ENCODE data around the gene CD53. TPM values are rescaled to one million over a fixed set of nuclear protein-coding genes. Genes with fewer than 3 reads are reported as not detected.

The CD53 gene, protein sequence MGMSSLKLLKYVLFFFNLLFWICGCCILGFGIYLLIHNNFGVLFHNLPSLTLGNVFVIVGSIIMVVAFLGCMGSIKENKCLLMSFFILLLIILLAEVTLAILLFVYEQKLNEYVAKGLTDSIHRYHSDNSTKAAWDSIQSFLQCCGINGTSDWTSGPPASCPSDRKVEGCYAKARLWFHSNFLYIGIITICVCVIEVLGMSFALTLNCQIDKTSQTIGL
- total RNA-seq (2012; rRNA removed) (not detected in 2 replicates), polyA plus RNA-seq (2012; rRNA removed) (not detected in 2 replicates), Bru-seq, nascent RNA (not detected), BruChase-seq, experiment 1, labeled RNA remaining after a 6-hour chase (not detected), BruChase-seq, experiment 2, labeled RNA remaining after a 2-hour chase (not detected)
- polyA plus RNA-seq (2012; cell fraction: cytosol; rRNA removed), result not detected in 2 replicates
- not detected in 2 replicates for polyA plus RNA-seq (2012; cell fraction: nucleus; rRNA removed; ENCODE audit: low replicate concordance)
- long read RNA-seq, result 0 reads

- Histone ChIP-seq H4K5ac (ENCODE audit: low read depth, low read length) (no peak within 1 kb of the TSS), H3K4me2 (ENCODE audit: low read depth, low read length) (no peak within 1 kb of the TSS), H2BK5ac (ENCODE audit: low read depth, low read length, poor library complexity, severe bottlenecking) (no peak within 1 kb of the TSS), H3K79me1 (ENCODE audit: low read depth in 1 of 2, low read length in 2 of 2) (no peaks in the 10 kb centered on the region), H3K4me1 (ENCODE audit: control insufficient read depth, insufficient read depth, low read length) (no peaks in the 10 kb centered on the region), H2AK5ac (ENCODE audit: low read depth, low read length) (no peak within 1 kb of the TSS), H2AK9ac (replicated peaks; ENCODE audit: low read depth, low read length, poor library complexity) (no peak within 1 kb of the TSS), H3K9ac (ENCODE audit: low read depth, low read length) (no peak within 1 kb of the TSS), H4K20me1 (ENCODE audit: insufficient read depth, low read length) (no peaks in the 10 kb centered on the region), H3K4me3 (ENCODE audit: insufficient read depth, low read depth, low read length) (no peak within 1 kb of the TSS), H3K36me3 (ENCODE audit: control insufficient read depth, insufficient read depth, low read length) (no peaks in the 10 kb centered on the region), H3K18ac (ENCODE audit: low read depth, low read length) (no peak within 1 kb of the TSS), H3K14ac (replicated peaks; ENCODE audit: low read depth, low read length) (no peak within 1 kb of the TSS), H3K27me3 (ENCODE audit: control insufficient read depth, insufficient read depth, low read length) (no peaks in the 10 kb centered on the region), H2AFZ (replicated peaks; ENCODE audit: low read length, poor library complexity) (no peak within 1 kb of the TSS), H3K9me1 (ENCODE audit: insufficient read depth, low read length) (no peaks in the 10 kb centered on the region), H3K56ac (ENCODE audit: extremely low read depth, insufficient read depth, low read length) (no peak within 1 kb of the TSS), H3K23ac (ENCODE audit: low read depth, low read length) (no peak within 1 kb of the TSS), H2BK120ac (ENCODE audit: low read depth, low read length) (no peak within 1 kb of the TSS), H3K27ac (ENCODE audit: insufficient read depth, low read length) (no peak within 1 kb of the TSS), H3K9me3 (ENCODE audit: control insufficient read depth, insufficient read depth, low read length) (no peaks in the 10 kb centered on the region), H2BK15ac (ENCODE audit: low read depth, low read length) (no peak within 1 kb of the TSS), H4K8ac (ENCODE audit: low read depth in 2 of 2, low read length in 2 of 2) (no peak within 1 kb of the TSS), H3K4ac (ENCODE audit: low read depth, low read length) (no peak within 1 kb of the TSS), H4K91ac (ENCODE audit: insufficient read depth, low read depth, low read length) (no peak within 1 kb of the TSS), H2BK20ac (ENCODE audit: low read depth, low read length) (no peak within 1 kb of the TSS)
- BruUV-seq (replicated peaks), result no TSS peak
- ATAC-seq (ENCODE audit: low read depth) (no peak), DNase-seq (no peak)
- WGBS, 2 experiments (ENCODE audit: extremely low coverage in 2 of 2, insufficient read length in 1 of 2), result 70% methylated on average over 2 of the region's 11 CpGs; no CpG with 5 or more reads in 1 of the 2 experiments
- intact Hi-C loops (cut with micrococcal nuclease), result no loop called here
- ChIA-PET CTCF (no interaction called here), POLR2A (ENCODE audit: unreplicated experiment) (no interaction called here)
- in situ Hi-C loops (cut with MboI; ENCODE audit: low sequenced_read_pairs), result no loop called here
- dilution Hi-C loops (cut with HindIII; ENCODE audit: low sequenced_read_pairs, unreplicated experiment), result no loop called here
- TF ChIP-seq, protein P1, sequence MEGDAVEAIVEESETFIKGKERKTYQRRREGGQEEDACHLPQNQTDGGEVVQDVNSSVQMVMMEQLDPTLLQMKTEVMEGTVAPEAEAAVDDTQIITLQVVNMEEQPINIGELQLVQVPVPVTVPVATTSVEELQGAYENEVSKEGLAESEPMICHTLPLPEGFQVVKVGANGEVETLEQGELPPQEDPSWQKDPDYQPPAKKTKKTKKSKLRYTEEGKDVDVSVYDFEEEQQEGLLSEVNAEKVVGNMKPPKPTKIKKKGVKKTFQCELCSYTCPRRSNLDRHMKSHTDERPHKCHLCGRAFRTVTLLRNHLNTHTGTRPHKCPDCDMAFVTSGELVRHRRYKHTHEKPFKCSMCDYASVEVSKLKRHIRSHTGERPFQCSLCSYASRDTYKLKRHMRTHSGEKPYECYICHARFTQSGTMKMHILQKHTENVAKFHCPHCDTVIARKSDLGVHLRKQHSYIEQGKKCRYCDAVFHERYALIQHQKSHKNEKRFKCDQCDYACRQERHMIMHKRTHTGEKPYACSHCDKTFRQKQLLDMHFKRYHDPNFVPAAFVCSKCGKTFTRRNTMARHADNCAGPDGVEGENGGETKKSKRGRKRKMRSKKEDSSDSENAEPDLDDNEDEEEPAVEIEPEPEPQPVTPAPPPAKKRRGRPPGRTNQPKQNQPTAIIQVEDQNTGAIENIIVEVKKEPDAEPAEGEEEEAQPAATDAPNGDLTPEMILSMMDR (conservative IDR thresholded peaks at IDR 0.05; ENCODE audit: low read depth, low read length), result no peak
- TF ChIP-seq RAD21 (IDR thresholded peaks at IDR 0.05; ENCODE audit: low read length), result no peak
- TF ChIP-seq SMC3 (IDR thresholded peaks at IDR 0.05; ENCODE audit: low read depth, low read length), result no peak
- no peak for TF ChIP-seq RFX5 (IDR thresholded peaks at IDR 0.05; ENCODE audit: low read depth, low read length)
- no peak for TF ChIP-seq BHLHE40 (IDR thresholded peaks at IDR 0.05; ENCODE audit: low read depth, low read length)
- TF ChIP-seq RCOR1 (IDR thresholded peaks at IDR 0.05; ENCODE audit: insufficient replicate concordance, low read length), result no peak
- TF ChIP-seq MXI1 (IDR thresholded peaks at IDR 0.05; ENCODE audit: borderline replicate concordance, low read depth, low read length), result no peak
- TF ChIP-seq POLR2A (IDR thresholded peaks at IDR 0.05; ENCODE audit: low read depth, low read length), result no peak
- no peak for TF ChIP-seq NFE2L2 (IDR thresholded peaks at IDR 0.05; ENCODE audit: low read depth, low read length)
- TF ChIP-seq USF2 (IDR thresholded peaks at IDR 0.05; ENCODE audit: low read depth, low read length), result no peak
- TF ChIP-seq FOS (IDR thresholded peaks at IDR 0.05; ENCODE audit: low read depth, low read length), result no peak
- TF ChIP-seq MAZ (IDR thresholded peaks at IDR 0.05; ENCODE audit: borderline replicate concordance, low read depth, low read length), result no peak
- no peak for TF ChIP-seq CEBPB (IDR thresholded peaks at IDR 0.05; ENCODE audit: low read depth, low read length)
- TF ChIP-seq CHD1 (IDR thresholded peaks at IDR 0.05; ENCODE audit: low read depth, low read length), result no peak
- no peak for TF ChIP-seq MAFK (IDR thresholded peaks at IDR 0.05; ENCODE audit: low read depth, low read length)
These were observed at the start of gene CD53 for GRCh38 chr1:110872745-110873720. TSS of gene CD53 (plus strand) at chr1:110873148. CDS start at chr1:110891409, 18,261 bp downstream.

All from IMR-90 (cell line).